K562 (cell line): ENCODE results near the gene CYTH1. TPM values are rescaled to one million over a fixed set of nuclear protein-coding genes. Genes with fewer than 3 reads are reported as not detected.

Source experiments
- ETS2 ChIP-seq: IDR thresholded peaks from 2 replicates; pipeline ENCODE4 v1.6.1; 2016; ENCODE audit warnings: borderline replicate concordance, missing genetic modification characterization, mild to moderate bottlenecking, moderate library complexity, missing compliant biosample characterization; ENCODE audit not compliant: poor library complexity, severe bottlenecking
- FOXP1 ChIP-seq: sonication (generic); formaldehyde crosslinking; IDR thresholded peaks from 2 replicates; pipeline ENCODE4 v1.8.0; 2022; ENCODE audit warnings: mild to moderate bottlenecking, missing genetic modification reagents
- GABPA ChIP-seq: fragments of 200-800 bp; sonication (Bioruptor generic); conservative IDR thresholded peaks from 2 replicates; pipeline ENCODE4 v1.6.1; 2016; ENCODE audit warnings: low read depth, missing genetic modification characterization, missing compliant biosample characterization
- NCOA6 ChIP-seq: fragments of 450-650 bp; IDR thresholded peaks from 2 replicates; pipeline ENCODE4 v1.6.1; 2017; ENCODE audit warnings: mild to moderate bottlenecking
- NRF1 ChIP-seq, 2 experiments: fragments of 450-650 bp; IDR thresholded peaks in 1 of 2; conservative IDR thresholded peaks in 1 of 2; 2 replicates each; pipeline ENCODE4 v1.6.1; 2014; ENCODE audit warnings: mild to moderate bottlenecking in 2 of 2
- SIX5 ChIP-seq, 2 experiments: IDR thresholded peaks; 2 replicates each; pipeline ENCODE4 v1.6.1; 2011; ENCODE audit warnings: low read length in 2 of 2, borderline replicate concordance in 1 of 2, low read depth in 1 of 2, mild to moderate bottlenecking in 1 of 2, moderate library complexity in 1 of 2; ENCODE audit not compliant: insufficient read depth in 1 of 2
- ZNF507 ChIP-seq: conservative IDR thresholded peaks from 2 replicates; pipeline ENCODE4 v1.6.1; 2017; ENCODE audit warnings: missing genetic modification characterization, missing compliant biosample characterization
- ZNF551 ChIP-seq: fragments of 250-450 bp; sonication (Bioruptor Pico); IDR thresholded peaks from 2 replicates; pipeline ENCODE4 v1.5.0; 2021; ENCODE audit warnings: mild to moderate bottlenecking, moderate library complexity
- polyA plus RNA-seq, 8 experiments: library from polyadenylated mRNA; depleted of rRNA in 4 of 8; stranded (reverse) in 5 of 8; unstranded in 3 of 8; fragments of >200 nt; fragmentation: Nextera tagmentation in 2 of 8; fragmentation: Illumina TruSeq in 1 of 8; extraction: Ambion mirVana in 2 of 8; extraction: Trizol in 1 of 8; gene quantifications; 2 replicates each; pipeline versions ENCODE4 v1.2.1 to v1.2.3, GENCODE V29; 2011 to 2014; ENCODE audit warnings: inconsistent platforms in 1 of 8, missing spikeins in 1 of 8
- total RNA-seq, 7 experiments: library from RNA; depleted of rRNA in 6 of 7; stranded (reverse); fragments of >200 nt in 6 of 7; fragmentation: Illumina TruSeq in 2 of 7; extraction: Trizol in 2 of 7; gene quantifications; 2 replicates each; pipeline versions ENCODE4 v1.2.1 to v1.2.3, GENCODE V29; 2011 to 2021; ENCODE audit warnings: low replicate concordance in 1 of 7
- TF ChIP-seq, protein P1 (sequence below), 2 experiments: IDR thresholded peaks; 2 replicates each; pipeline ENCODE4 v1.6.1; 2012; ENCODE audit warnings: improper control_type of control experiment in 2 of 2, low read depth in 2 of 2, low read length in 2 of 2, borderline replicate concordance in 1 of 2
- TF ChIP-seq, protein P2 (sequence below), 2 experiments: fragments of 450-650 bp; formaldehyde crosslinking in 1 of 2; IDR thresholded peaks; 2 replicates each; pipeline versions ENCODE4 v1.4.0 to v1.6.1; 2014 to 2020; ENCODE audit warnings: mild to moderate bottlenecking in 2 of 2, borderline replicate concordance in 1 of 2, low read depth in 1 of 2

The CYTH1 gene
- total and polyA plus RNA-seq, 9 of the 15 experiments (the other 6 are each of a cell fraction or from before 2014, with no cell fraction given) = 0.52 to 27.7 (median 16.8) TPM

DNA sequence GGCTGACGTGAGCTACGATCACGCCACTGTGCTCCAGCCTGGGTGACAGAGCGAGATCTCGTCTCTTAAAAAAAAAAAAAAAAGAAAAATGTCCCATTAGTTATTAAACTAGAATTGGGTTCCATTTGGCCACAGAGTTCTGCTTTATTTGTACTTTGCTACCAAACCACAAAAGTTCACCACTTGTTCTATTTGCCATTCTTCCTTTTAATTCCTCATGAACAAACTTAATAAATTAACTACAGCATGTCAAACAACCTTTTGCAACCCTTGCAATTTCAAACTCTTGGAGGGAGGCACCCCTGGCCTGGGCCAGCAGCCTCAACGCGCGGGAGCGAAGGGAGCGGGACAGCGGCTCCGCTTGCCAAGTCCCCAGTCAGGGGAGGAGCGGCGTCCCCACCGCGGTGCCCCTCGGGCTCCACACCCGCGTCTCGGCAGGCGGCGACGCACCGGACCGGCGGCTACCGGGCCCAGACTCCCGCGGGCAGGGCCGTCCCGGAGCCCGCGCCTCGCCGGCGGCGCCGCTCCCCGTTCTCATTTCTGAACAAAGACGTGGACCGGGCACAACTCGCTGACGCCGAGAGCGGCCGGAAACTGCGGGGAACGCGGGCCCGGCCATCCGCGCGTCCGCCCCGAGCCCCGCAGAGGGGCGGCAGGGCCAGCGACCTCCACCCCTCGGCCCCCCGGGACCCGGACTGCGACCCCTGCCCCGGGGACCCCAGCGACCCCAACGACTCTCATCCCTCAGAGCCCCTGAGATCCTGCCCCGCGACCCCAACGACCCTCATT lies 775 bp downstream of the CYTH1 start (continued):
- TF ChIP-seq ZNF551 (CRISPR knock-in tag) (no peak), NCOA6 (no peak), GABPA (tag) (0 out of 2 replicates have a peak, but pooled peaks have one; percentile 7), NRF1 (conservative IDR thresholded peaks at IDR 0.05 in 1 of 2, IDR thresholded peaks at IDR 0.05 in 1 of 2) (peak in 1 of 2 experiments; percentile 37; a peak in 2 of 4 replicates), ZNF507 (tag) (no peak), FOXP1 (CRISPR knock-in tag) (no peak), ETS2 (tag) (no peak), SIX5 (IDR thresholded peaks at IDR 0.05; ENCODE audit: borderline replicate concordance in 1 of 2, insufficient read depth in 1 of 2, low read depth in 1 of 2, low read length in 2 of 2) (no peak)
- TF ChIP-seq, protein P1, sequence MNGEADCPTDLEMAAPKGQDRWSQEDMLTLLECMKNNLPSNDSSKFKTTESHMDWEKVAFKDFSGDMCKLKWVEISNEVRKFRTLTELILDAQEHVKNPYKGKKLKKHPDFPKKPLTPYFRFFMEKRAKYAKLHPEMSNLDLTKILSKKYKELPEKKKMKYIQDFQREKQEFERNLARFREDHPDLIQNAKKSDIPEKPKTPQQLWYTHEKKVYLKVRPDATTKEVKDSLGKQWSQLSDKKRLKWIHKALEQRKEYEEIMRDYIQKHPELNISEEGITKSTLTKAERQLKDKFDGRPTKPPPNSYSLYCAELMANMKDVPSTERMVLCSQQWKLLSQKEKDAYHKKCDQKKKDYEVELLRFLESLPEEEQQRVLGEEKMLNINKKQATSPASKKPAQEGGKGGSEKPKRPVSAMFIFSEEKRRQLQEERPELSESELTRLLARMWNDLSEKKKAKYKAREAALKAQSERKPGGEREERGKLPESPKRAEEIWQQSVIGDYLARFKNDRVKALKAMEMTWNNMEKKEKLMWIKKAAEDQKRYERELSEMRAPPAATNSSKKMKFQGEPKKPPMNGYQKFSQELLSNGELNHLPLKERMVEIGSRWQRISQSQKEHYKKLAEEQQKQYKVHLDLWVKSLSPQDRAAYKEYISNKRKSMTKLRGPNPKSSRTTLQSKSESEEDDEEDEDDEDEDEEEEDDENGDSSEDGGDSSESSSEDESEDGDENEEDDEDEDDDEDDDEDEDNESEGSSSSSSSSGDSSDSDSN (IDR thresholded peaks at IDR 0.05; ENCODE audit: borderline replicate concordance in 1 of 2, low read depth in 2 of 2, low read length in 2 of 2) = peak; percentile 59 to 86; a peak in 2 of 4 replicates
- TF ChIP-seq, protein P2, sequence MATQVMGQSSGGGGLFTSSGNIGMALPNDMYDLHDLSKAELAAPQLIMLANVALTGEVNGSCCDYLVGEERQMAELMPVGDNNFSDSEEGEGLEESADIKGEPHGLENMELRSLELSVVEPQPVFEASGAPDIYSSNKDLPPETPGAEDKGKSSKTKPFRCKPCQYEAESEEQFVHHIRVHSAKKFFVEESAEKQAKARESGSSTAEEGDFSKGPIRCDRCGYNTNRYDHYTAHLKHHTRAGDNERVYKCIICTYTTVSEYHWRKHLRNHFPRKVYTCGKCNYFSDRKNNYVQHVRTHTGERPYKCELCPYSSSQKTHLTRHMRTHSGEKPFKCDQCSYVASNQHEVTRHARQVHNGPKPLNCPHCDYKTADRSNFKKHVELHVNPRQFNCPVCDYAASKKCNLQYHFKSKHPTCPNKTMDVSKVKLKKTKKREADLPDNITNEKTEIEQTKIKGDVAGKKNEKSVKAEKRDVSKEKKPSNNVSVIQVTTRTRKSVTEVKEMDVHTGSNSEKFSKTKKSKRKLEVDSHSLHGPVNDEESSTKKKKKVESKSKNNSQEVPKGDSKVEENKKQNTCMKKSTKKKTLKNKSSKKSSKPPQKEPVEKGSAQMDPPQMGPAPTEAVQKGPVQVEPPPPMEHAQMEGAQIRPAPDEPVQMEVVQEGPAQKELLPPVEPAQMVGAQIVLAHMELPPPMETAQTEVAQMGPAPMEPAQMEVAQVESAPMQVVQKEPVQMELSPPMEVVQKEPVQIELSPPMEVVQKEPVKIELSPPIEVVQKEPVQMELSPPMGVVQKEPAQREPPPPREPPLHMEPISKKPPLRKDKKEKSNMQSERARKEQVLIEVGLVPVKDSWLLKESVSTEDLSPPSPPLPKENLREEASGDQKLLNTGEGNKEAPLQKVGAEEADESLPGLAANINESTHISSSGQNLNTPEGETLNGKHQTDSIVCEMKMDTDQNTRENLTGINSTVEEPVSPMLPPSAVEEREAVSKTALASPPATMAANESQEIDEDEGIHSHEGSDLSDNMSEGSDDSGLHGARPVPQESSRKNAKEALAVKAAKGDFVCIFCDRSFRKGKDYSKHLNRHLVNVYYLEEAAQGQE (IDR thresholded peaks at IDR 0.05; ENCODE audit: borderline replicate concordance) = peak; percentile 13; the same call in 1 of the 2 replicates
- TF ChIP-seq, protein P2 (CRISPR knock-in tag; IDR thresholded peaks at IDR 0.05; ENCODE audit: low read depth) = no peak
